PC-3 (cell line): ENCODE measurements around the gene LRRC31. TPM values are rescaled to one million over a fixed set of nuclear protein-coding genes. Genes with fewer than 3 reads are reported as not detected.
A peak's percentile ranks its signal among the peaks of the same experiment; 100 is the strongest.

Experiments used
- ATAC-seq: fragments of 200-7000 bp; cut with Tn5 transposase; 2 replicates; pipeline ENCODE4 v1.9.1; 2020; ENCODE audit warnings: mild to moderate bottlenecking, moderate library complexity
- BruUV-seq: library from RNA; stranded (reverse); fragments of 400-500 nt; replicated peaks from 2 replicates; lab custom pipeline; 2021; lab: Mats Ljungman, UMichigan
- CTCF ChIA-PET: fragments of 300-600 bp; sonication (Branson Sonifier 250); formaldehyde crosslinking; loops from one replicate; lab custom pipeline; 2022; ENCODE audit warnings: antibody characterized with exemption; lab: Charles Lee
- POLR2A ChIA-PET: fragments of 300-600 bp; sonication (Branson Sonifier 250); formaldehyde crosslinking; loops from one replicate; lab custom pipeline; 2022; ENCODE audit warnings: antibody characterized with exemption; ENCODE audit not compliant: unreplicated experiment; lab: Charles Lee
- DNase-seq: peaks from one replicate; pipeline ENCODE4 v3.0.0-alpha.2; 2015
- H2AFZ ChIP-seq: fragments of 300-600 bp; sonication (generic); 2 replicates; pipeline ENCODE4 v1.6.0; 2016; ENCODE audit warnings: antibody characterized with exemption, low read length
- H3F3A ChIP-seq: fragments of 300-600 bp; sonication (generic); one replicate; pipeline ENCODE4 v1.6.0; 2017; ENCODE audit warnings: antibody characterized with exemption, low read length, control low read depth, mild to moderate bottlenecking; ENCODE audit not compliant: unreplicated experiment
- H3K27ac ChIP-seq: fragments of 300-600 bp; sonication (generic); 2 replicates; pipeline ENCODE4 v1.5.1; 2016; ENCODE audit warnings: mild to moderate bottlenecking, low read length
- H3K27me3 ChIP-seq: fragments of 300-600 bp; sonication (generic); 2 replicates; pipeline ENCODE4 v1.6.1; 2016; ENCODE audit warnings: low read length, mixed read lengths
- H3K36me3 ChIP-seq: fragments of 300-600 bp; sonication (generic); 2 replicates; pipeline ENCODE4 v1.6.1; 2016; ENCODE audit warnings: low read depth, mixed run types, low read length, mixed read lengths
- H3K4me1 ChIP-seq: fragments of 300-600 bp; sonication (generic); 2 replicates; pipeline ENCODE4 v1.5.1; 2016; ENCODE audit warnings: low read length; ENCODE audit not compliant: insufficient read depth
- H3K4me2 ChIP-seq: fragments of 300-600 bp; sonication (generic); 2 replicates; pipeline ENCODE4 v1.6.0; 2016; ENCODE audit warnings: low read length
- H3K4me3 ChIP-seq: fragments of 300-600 bp; sonication (generic); 2 replicates; pipeline ENCODE4 v1.5.1; 2016; ENCODE audit warnings: mild to moderate bottlenecking, low read length, mixed read lengths
- H3K79me2 ChIP-seq: fragments of 300-600 bp; sonication (generic); 2 replicates; pipeline ENCODE4 v1.6.1; 2017; ENCODE audit warnings: low read length, mixed read lengths
- H3K9ac ChIP-seq: fragments of 300-600 bp; sonication (generic); 2 replicates; pipeline ENCODE4 v1.6.0; 2016; ENCODE audit warnings: mild to moderate bottlenecking, low read length
- H3K9me2 ChIP-seq: fragments of 300-600 bp; sonication (generic); replicated peaks from 2 replicates; pipeline ENCODE4 v1.6.1; 2016; ENCODE audit warnings: mixed run types, low read length, mixed read lengths
- H3K9me3 ChIP-seq: fragments of 300-600 bp; sonication (generic); 2 replicates; pipeline ENCODE4 v1.6.1; 2016; ENCODE audit warnings: low read length, mixed read lengths
- H4K20me1 ChIP-seq: fragments of 300-600 bp; sonication (generic); 2 replicates; pipeline ENCODE4 v1.6.1; 2016; ENCODE audit warnings: low read length, mixed read lengths
- EZH2 ChIP-seq: fragments of 300-600 bp; sonication (generic); IDR thresholded peaks from one replicate; pipeline ENCODE4 v1.6.1; 2017; ENCODE audit warnings: antibody characterized with exemption, mild to moderate bottlenecking, low read length; ENCODE audit not compliant: unreplicated experiment
- EZH2phosphoT487 ChIP-seq: fragments of 300-600 bp; sonication (generic); IDR thresholded peaks from 2 replicates; pipeline ENCODE4 v1.6.1; 2018; ENCODE audit warnings: mild to moderate bottlenecking, antibody characterized with exemption, low read length, borderline replicate concordance
- intact Hi-C: fragments of 100-400 bp; cut with micrococcal nuclease; formaldehyde crosslinking; loops from 2 replicates; pipeline ENCODE4 v1.9.0; 2023
- total RNA-seq: library from RNA; depleted of rRNA; stranded (reverse); fragments of >200 nt; gene quantifications from 2 replicates; pipeline ENCODE4 v1.2.3, GENCODE V29; 2014
- TF ChIP-seq, protein P1 (sequence below): fragments of 300-600 bp; sonication (generic); conservative IDR thresholded peaks from 2 replicates; pipeline ENCODE4 v1.5.1; 2017; ENCODE audit warnings: antibody characterized with exemption, low read depth, mild to moderate bottlenecking, low read length

The LRRC31 gene
- total RNA-seq, 1 experiment from 2014 or later = 0.04 TPM

DNA sequence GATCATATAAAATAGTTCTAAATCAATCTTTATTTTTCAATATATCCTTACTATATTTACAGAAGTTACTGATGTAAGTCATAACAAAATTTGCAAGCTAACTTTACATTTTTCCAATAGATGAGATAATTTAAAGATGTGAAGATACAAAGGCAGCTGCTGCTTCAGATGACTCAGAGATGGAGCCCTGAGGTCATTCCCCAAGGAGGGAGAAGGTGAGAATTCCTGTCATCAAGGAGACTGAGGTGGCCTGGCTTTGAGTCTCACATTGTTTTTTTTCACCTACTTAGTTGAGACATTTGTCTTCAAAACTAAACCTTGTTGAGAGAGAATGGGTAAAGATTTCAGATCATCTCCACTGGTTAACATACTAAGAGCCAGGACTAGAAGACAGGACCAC lies 37.7 kb upstream of the LRRC31 start:
- ChIA-PET POLR2A (no interaction called here), CTCF (no interaction called here)
- no peaks in the 10 kb centered on the region for H3F3A ChIP-seq
- ATAC-seq = no peak
- no peak overlapping the region for H3K9ac ChIP-seq
- no peak overlapping the region for H2AFZ ChIP-seq
- H3K27ac ChIP-seq = no peak overlapping the region
- H3K4me1 ChIP-seq = peaks cover 7% of the 10 kb centered on the region; the same call in 1 of the 2 replicates
- H3K79me2 ChIP-seq = no peaks in the 10 kb centered on the region
- intact Hi-C loops = no loop called here
- H3K36me3 ChIP-seq = no peaks in the 10 kb centered on the region
- H3K9me3 ChIP-seq = no peaks in the 10 kb centered on the region
- TF ChIP-seq EZH2 (no peak), EZH2phosphoT487 (no peak)
- TF ChIP-seq, protein P1, sequence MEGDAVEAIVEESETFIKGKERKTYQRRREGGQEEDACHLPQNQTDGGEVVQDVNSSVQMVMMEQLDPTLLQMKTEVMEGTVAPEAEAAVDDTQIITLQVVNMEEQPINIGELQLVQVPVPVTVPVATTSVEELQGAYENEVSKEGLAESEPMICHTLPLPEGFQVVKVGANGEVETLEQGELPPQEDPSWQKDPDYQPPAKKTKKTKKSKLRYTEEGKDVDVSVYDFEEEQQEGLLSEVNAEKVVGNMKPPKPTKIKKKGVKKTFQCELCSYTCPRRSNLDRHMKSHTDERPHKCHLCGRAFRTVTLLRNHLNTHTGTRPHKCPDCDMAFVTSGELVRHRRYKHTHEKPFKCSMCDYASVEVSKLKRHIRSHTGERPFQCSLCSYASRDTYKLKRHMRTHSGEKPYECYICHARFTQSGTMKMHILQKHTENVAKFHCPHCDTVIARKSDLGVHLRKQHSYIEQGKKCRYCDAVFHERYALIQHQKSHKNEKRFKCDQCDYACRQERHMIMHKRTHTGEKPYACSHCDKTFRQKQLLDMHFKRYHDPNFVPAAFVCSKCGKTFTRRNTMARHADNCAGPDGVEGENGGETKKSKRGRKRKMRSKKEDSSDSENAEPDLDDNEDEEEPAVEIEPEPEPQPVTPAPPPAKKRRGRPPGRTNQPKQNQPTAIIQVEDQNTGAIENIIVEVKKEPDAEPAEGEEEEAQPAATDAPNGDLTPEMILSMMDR = no peak
- no peak overlapping the region for H3K4me2 ChIP-seq
- DNase-seq = no peak
- H3K27me3 ChIP-seq = no peaks in the 10 kb centered on the region
- no peaks in the 10 kb centered on the region for H3K9me2 ChIP-seq
- no TSS peak for BruUV-seq
- no peaks in the 10 kb centered on the region for H4K20me1 ChIP-seq
- H3K4me3 ChIP-seq = no peak overlapping the region

DNA sequence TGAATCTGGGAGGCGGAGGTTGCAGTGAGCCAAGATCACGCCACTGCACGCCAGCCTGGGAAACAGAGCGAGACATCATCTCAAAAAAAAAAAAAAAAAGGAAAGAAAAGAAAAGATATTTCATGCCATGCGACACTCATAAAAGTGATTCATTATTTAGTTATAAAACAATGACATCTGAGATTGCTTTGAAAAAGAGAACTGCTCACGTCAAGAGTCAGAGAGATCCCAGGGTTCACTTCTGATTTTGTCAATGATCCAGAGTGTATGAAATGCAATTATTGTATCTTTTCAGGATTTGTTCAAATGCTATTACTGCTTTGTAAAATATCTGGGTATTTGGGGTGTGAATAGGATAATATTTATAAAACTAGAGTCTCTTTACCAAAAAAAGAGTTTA lies 35.7 kb upstream of the LRRC31 start:
- intact Hi-C loops = no loop called here
- Histone ChIP-seq H3K9me3 (0 out of 2 replicates have a peak, but pooled peaks cover 6% of the 10 kb centered on the region), H2AFZ (no peak overlapping the region), H3K4me1 (peaks cover 7% of the 10 kb centered on the region; the same call in 1 of the 2 replicates), H3K27me3 (no peaks in the 10 kb centered on the region), H3K4me2 (no peak overlapping the region), H3K79me2 (no peaks in the 10 kb centered on the region), H3K4me3 (no peak overlapping the region), H3K9me2 (no peaks in the 10 kb centered on the region), H4K20me1 (no peaks in the 10 kb centered on the region), H3K27ac (peak overlapping the region; percentile 35), H3K9ac (no peak overlapping the region), H3K36me3 (no peaks in the 10 kb centered on the region), H3F3A (no peaks in the 10 kb centered on the region)
- BruUV-seq = no TSS peak
- ChIA-PET CTCF (no interaction called here), POLR2A (no interaction called here)
- TF ChIP-seq EZH2 (no peak), EZH2phosphoT487 (no peak)
- TF ChIP-seq, protein P1 = no peak
- peak; percentile 31 for DNase-seq
- ATAC-seq = peak; percentile 83

DNA sequence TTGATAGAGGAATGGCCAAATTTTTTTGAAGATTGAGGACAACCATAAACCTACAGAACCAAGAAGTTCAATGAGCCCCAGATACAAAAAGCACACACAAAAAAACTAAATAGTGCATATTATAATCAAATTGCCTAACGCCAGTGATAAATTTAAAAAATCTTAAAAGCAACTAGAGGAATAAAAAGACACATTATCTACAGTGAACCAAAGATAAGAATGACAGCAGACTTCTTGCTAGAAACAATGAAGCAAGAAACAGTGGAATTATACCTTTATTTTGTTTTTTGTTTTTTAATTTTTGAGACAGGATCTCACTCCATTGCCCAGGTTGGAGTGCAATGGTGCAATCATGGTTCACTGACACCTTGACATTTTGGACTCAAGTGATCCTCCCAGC lies 31.7 kb upstream of the LRRC31 start:
- ATAC-seq (no peak), DNase-seq (no peak)
- Histone ChIP-seq H3K4me3 (no peak overlapping the region), H3K79me2 (no peaks in the 10 kb centered on the region), H3K4me1 (peaks cover 7% of the 10 kb centered on the region; the same call in 1 of the 2 replicates), H3K9me3 (0 out of 2 replicates have a peak, but pooled peaks cover 6% of the 10 kb centered on the region), H3F3A (no peaks in the 10 kb centered on the region), H3K27me3 (no peaks in the 10 kb centered on the region), H3K9ac (no peak overlapping the region), H3K27ac (no peak overlapping the region), H3K4me2 (no peak overlapping the region), H2AFZ (no peak overlapping the region), H3K36me3 (no peaks in the 10 kb centered on the region), H3K9me2 (no peaks in the 10 kb centered on the region), H4K20me1 (no peaks in the 10 kb centered on the region)
- BruUV-seq = no TSS peak
- intact Hi-C loops = no loop called here
- TF ChIP-seq EZH2 (no peak), EZH2phosphoT487 (no peak)
- TF ChIP-seq, protein P1 = no peak
- POLR2A ChIA-PET = no interaction called here
- CTCF ChIA-PET = no interaction called here
